Peyer's patch (tissue), 4 donors: ENCODE data around the gene S100A12.

Experiments
- POLR2A ChIP-seq, 2 donors: fragments of 450-650 bp; IDR thresholded peaks; one replicate each; pipeline ENCODE4 v1.5.1; 2017; ENCODE audit warnings: antibody characterized with exemption in 2 of 2, mild to moderate bottlenecking in 2 of 2, moderate library complexity in 2 of 2
- TF ChIP-seq, protein P1 (sequence below), 6 experiments: fragments of 450-650 bp in 4 of 6; fragments of 200-600 bp in 2 of 6; sonication (generic) in 1 of 6; IDR thresholded peaks; one replicate each; pipeline ENCODE4 v1.5.1; 2017 to 2019; ENCODE audit warnings: antibody characterized with exemption in 6 of 6, mild to moderate bottlenecking in 3 of 6, moderate library complexity in 1 of 6

DNA sequence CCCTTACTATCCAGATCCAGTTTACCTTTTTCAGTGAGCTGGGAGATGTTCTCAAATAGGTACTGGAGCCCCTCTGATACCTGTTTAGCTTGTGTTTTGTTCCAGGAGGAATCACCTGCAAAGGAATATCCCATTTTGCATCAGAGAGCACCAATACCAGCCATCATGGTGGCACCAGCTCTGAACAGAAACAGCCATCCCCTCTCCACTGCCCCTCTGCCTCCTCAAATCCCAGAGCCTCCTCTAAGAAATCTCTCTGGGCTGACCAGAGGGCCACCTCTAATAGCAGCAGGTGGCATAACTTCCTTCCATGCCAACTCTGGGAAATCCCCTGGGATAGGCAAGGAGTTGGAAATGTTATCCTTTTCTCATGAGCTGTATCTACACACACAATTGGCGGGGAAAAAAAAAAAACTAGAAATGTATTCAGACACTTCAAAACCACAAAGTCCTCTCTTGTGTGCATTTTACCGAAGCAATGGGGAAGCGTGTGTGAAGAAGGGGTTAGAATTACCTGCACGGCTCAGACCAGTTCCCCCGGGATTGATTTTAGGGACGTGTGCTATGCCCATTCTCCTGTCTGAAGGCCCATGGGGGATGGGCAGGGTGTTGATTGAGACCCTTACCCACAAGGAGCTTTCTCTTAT, 29.2 kb downstream of the S100A12 start:
- no peak for TF ChIP-seq POLR2A (IDR thresholded peaks at IDR 0.05)
- TF ChIP-seq, protein P1, sequence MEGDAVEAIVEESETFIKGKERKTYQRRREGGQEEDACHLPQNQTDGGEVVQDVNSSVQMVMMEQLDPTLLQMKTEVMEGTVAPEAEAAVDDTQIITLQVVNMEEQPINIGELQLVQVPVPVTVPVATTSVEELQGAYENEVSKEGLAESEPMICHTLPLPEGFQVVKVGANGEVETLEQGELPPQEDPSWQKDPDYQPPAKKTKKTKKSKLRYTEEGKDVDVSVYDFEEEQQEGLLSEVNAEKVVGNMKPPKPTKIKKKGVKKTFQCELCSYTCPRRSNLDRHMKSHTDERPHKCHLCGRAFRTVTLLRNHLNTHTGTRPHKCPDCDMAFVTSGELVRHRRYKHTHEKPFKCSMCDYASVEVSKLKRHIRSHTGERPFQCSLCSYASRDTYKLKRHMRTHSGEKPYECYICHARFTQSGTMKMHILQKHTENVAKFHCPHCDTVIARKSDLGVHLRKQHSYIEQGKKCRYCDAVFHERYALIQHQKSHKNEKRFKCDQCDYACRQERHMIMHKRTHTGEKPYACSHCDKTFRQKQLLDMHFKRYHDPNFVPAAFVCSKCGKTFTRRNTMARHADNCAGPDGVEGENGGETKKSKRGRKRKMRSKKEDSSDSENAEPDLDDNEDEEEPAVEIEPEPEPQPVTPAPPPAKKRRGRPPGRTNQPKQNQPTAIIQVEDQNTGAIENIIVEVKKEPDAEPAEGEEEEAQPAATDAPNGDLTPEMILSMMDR (IDR thresholded peaks at IDR 0.05) = no peak
